Neural crest cell (in vitro differentiated cells): Measurements from ENCODE around the gene RAB3IP. TPM values are rescaled to one million over a fixed set of nuclear protein-coding genes. Genes with fewer than 3 reads are reported as not detected.

Source experiments
- DNase-seq: peaks from one replicate; pipeline ENCODE4 v3.0.0; 2021; ENCODE audit warnings: low read depth, mixed read lengths, low spot score
- H3K27ac Mint-ChIP-seq: one replicate; pipeline ENCODE4 v1.8.0; 2021; ENCODE audit warnings: mild to moderate bottlenecking, mixed read lengths; ENCODE audit not compliant: unreplicated experiment
- H3K27me3 Mint-ChIP-seq: 2 replicates; pipeline ENCODE4 v1.8.0; 2021; ENCODE audit warnings: low read depth, mild to moderate bottlenecking, mixed read lengths
- H3K36me3 Mint-ChIP-seq: 2 replicates; pipeline ENCODE4 v1.8.0; 2021; ENCODE audit warnings: low read depth, mild to moderate bottlenecking, mixed read lengths
- H3K4me1 Mint-ChIP-seq: 2 replicates; pipeline ENCODE4 v1.8.0; 2021; ENCODE audit warnings: mixed read lengths
- H3K4me3 Mint-ChIP-seq: one replicate; pipeline ENCODE4 v1.8.0; 2021; ENCODE audit warnings: mild to moderate bottlenecking, mixed read lengths
- H3K9me3 Mint-ChIP-seq: 2 replicates; pipeline ENCODE4 v1.8.0; 2021; ENCODE audit warnings: mixed read lengths
- CTCF ChIP-seq: fragments of 200-600 bp; sonication (generic); conservative IDR thresholded peaks from 2 replicates; pipeline ENCODE4 v1.5.0; 2021; ENCODE audit warnings: antibody characterized with exemption, mild to moderate bottlenecking
- total RNA-seq: library from RNA; stranded (reverse); gene quantifications from 2 replicates; pipeline ENCODE4 v1.2.1, GENCODE V29; 2021

The RAB3IP gene
- total RNA-seq, 1 donor from 2014 or later, result 24.0 TPM

GRCh38 chr12:69834576-69834975, 95.9 kb downstream of the RAB3IP start:
- peaks cover 10% of the 10 kb centered on the region for H3K4me1 Mint-ChIP-seq
- no peak for TF ChIP-seq CTCF
- no peaks in the 10 kb centered on the region for H3K27me3 Mint-ChIP-seq
- DNase-seq, result no peak
- no peaks in the 10 kb centered on the region for H3K9me3 Mint-ChIP-seq
- H3K36me3 Mint-ChIP-seq, result no peaks in the 10 kb centered on the region
- H3K4me3 Mint-ChIP-seq, result no peak overlapping the region
- no peak overlapping the region for H3K27ac Mint-ChIP-seq

GRCh38 chr12:69835081-69835480, 96.4 kb downstream of the RAB3IP start:
- Mint-ChIP-seq H3K27me3 (no peaks in the 10 kb centered on the region), H3K36me3 (no peaks in the 10 kb centered on the region), H3K4me1 (peaks cover 10% of the 10 kb centered on the region), H3K9me3 (no peaks in the 10 kb centered on the region), H3K4me3 (no peak overlapping the region), H3K27ac (no peak overlapping the region)
- TF ChIP-seq CTCF, result no peak
- DNase-seq, result no peak

DNA sequence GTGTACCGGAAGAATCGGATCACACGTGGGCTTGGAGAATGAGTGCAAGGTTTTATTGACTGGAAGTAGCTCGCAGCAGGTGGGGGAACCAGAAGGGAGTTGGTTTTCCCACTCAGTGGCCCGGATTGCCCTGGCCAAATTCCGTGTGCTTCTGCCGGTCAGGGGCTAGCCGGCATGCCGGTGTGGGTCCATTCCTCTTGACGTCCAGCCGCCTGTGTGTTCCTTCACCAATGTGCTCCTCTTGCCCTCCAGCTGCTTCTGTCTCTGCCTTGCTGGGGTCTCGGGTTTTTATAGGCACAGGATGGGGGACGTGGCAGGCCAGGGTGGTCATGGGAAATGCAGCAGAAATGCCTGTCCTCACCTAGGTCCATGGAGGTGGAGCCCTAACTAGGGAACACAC, 97.4 kb downstream of the RAB3IP start:
- DNase-seq, result no peak
- Mint-ChIP-seq H3K27me3 (no peaks in the 10 kb centered on the region), H3K9me3 (no peaks in the 10 kb centered on the region), H3K36me3 (no peaks in the 10 kb centered on the region), H3K4me1 (peaks cover 10% of the 10 kb centered on the region), H3K27ac (no peak overlapping the region), H3K4me3 (no peak overlapping the region)
- no peak for TF ChIP-seq CTCF

DNA sequence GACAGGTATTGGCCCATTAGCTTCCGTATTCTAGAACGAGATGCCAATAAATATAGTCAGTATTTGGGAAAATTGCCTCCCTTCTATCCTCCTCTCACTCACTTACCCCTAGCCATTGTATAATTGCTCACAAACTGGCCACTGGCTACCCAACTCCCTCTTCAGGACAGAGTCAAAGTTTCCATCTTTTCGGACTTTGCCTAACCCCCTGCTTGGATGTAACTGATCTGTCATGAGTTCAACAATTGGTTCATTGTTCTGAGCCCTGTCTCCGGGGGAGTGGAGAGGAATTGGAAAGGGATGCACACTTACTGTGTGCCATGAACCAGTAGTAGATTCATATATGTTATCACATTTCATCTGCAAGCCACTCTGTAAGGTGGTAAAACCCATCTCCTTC, 98.5 kb downstream of the RAB3IP start:
- H3K27me3 Mint-ChIP-seq, result no peaks in the 10 kb centered on the region
- no peaks in the 10 kb centered on the region for H3K36me3 Mint-ChIP-seq
- no peak for TF ChIP-seq CTCF
- no peaks in the 10 kb centered on the region for H3K9me3 Mint-ChIP-seq
- peaks cover 10% of the 10 kb centered on the region for H3K4me1 Mint-ChIP-seq
- H3K27ac Mint-ChIP-seq, result no peak overlapping the region
- no peak overlapping the region for H3K4me3 Mint-ChIP-seq
- DNase-seq, result no peak

GRCh38 chr12:69837657-69838415, 99.2 kb downstream of the RAB3IP start:
- no peak for DNase-seq
- Mint-ChIP-seq H3K4me3 (no peak overlapping the region), H3K36me3 (no peaks in the 10 kb centered on the region), H3K4me1 (peaks cover 10% of the 10 kb centered on the region), H3K27me3 (no peaks in the 10 kb centered on the region), H3K27ac (peak overlapping the region; percentile 48), H3K9me3 (no peaks in the 10 kb centered on the region)
- no peak for TF ChIP-seq CTCF
